GM21529 (cell line): ENCODE data around the gene EGLN3.

Experiments
- ATAC-seq: cut with Tn5 transposase; IDR thresholded peaks from one replicate; pipeline ENCODE4 v1.9.1; 2021; ENCODE audit not compliant: unreplicated experiment

Gene EGLN3

GRCh38 chr14:33915682-33916081, 35.2 kb downstream of the EGLN3 start:
- no peak for ATAC-seq

GRCh38 chr14:33914676-33915516, 36.0 kb downstream of the EGLN3 start:
- ATAC-seq, result no peak

GRCh38 chr14:33911046-33911445, 39.8 kb downstream of the EGLN3 start:
- no peak for ATAC-seq

- no peak for ATAC-seq
Observed at GRCh38 chr14:33910435-33910834, 40.4 kb downstream of the EGLN3 start.

GRCh38 chr14:33909380-33910084, 41.3 kb downstream of the EGLN3 start:
- no peak for ATAC-seq

GRCh38 chr14:33908540-33909223, 42.2 kb downstream of the EGLN3 start:
- ATAC-seq, result no peak

GRCh38 chr14:33906968-33907367, 43.9 kb downstream of the EGLN3 start:
- no peak for ATAC-seq

- ATAC-seq, result no peak
Observed at GRCh38 chr14:33904609-33905008, 46.3 kb downstream of the EGLN3 start.

- ATAC-seq, result no peak
Observed at GRCh38 chr14:33903369-33903768, 47.5 kb downstream of the EGLN3 start.

GRCh38 chr14:33902363-33902762, 48.5 kb downstream of the EGLN3 start:
- ATAC-seq, result no peak

GRCh38 chr14:33901426-33902155, 49.3 kb downstream of the EGLN3 start:
- no peak for ATAC-seq

GRCh38 chr14:33900706-33901105, 50.2 kb downstream of the EGLN3 start:
- ATAC-seq, result no peak

GRCh38 chr14:33899723-33900341, 51.0 kb downstream of the EGLN3 start:
- ATAC-seq, result no peak

GRCh38 chr14:33897878-33898535, 52.9 kb downstream of the EGLN3 start:
- no peak for ATAC-seq

GRCh38 chr14:33897382-33897781, 53.5 kb downstream of the EGLN3 start:
- no peak for ATAC-seq

- ATAC-seq, result no peak
Observed at GRCh38 chr14:33894339-33894738, 56.5 kb downstream of the EGLN3 start.

GRCh38 chr14:33891700-33892099, 59.2 kb downstream of the EGLN3 start:
- no peak for ATAC-seq

GRCh38 chr14:33884916-33885315, 66.0 kb downstream of the EGLN3 start:
- no peak for ATAC-seq

GRCh38 chr14:33880330-33880729, 70.5 kb downstream of the EGLN3 start:
- ATAC-seq, result no peak

GRCh38 chr14:33879684-33880286, 71.1 kb downstream of the EGLN3 start:
- no peak for ATAC-seq
